AG08395 (cell line): ENCODE results near the gene SPATC1L.

ENCODE experiments used
- DNase-seq: peaks from one replicate; pipeline ENCODE4 v3.0.0; 2012; ENCODE audit warnings: mixed read lengths, low spot score

Gene SPATC1L

DNA sequence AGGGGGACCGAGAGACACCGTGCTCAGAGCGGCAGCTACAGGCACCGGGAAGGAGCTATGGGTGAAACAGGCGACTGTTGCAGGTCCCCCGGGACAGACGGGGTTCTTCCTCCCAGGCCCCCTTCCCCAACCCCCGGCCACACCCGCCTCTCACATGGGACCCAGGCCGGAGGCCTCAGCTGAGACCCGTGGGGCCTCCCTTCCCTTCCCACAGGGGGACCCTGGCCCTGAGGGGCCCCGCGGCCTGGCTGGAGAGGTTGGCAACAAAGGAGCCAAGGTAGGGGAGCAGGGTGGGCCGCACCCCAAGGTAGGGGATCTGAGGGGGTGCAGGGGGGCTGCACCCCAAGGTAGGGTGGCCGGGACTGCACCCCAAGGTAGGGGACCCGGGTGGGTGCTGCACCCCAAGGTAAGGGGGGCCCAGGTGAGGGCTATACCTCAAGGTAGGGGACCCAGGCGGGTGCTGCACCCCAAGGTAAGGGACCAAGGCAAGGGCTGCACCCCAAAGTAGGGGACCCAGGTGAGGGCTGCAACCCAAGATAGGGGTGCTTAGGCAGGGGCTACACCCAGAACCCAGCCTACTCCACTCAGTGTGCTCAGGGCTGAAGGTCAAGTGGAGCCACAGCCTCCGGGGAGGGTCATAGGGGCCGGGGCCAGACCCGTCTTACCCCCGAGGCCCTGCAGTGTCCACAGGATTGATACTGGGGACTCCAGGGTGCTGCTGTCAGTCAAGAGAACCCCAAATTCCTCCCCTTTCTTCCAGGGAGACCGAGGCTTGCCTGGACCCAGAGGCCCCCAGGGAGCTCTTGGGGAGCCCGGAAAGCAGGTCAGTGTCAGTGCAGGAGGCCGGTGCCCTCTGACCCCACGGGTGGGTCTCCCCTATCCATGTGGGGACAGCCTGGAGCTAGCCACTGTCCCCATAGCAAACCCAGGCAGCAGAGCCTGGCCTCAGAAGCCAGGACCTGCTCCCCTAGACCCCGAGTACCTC is 63.7 kb downstream of the SPATC1L start:
- DNase-seq: no peak

DNA sequence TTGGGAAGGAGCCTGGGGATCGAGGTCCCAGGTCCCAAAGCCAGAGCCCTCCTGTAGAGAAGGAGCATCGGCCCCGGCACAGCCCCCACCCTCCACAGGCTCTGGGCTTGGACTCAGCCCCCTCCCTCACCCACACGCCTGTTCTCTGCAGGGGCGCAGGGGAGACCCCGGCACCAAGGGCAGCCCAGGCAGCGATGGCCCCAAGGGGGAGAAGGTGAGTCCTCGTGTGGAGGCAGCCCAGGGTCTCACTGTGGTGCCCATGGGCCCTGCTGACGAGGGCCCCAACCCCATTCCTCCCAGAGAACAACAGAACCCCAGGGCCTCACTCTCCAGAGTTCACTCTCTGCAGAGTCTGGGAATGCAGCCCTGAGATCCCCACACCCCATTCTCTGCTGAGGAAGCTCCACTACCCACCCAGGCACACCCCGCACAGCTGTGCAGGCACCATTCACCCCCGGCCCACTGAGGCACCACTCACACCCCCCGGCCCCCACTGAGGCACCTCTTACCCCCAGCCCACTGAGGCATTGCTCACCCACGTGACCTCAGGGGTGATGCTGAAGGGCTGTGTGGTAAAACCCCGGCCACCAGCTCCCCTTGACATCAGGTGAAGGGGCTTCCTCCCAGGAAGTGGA is 64.5 kb downstream of the SPATC1L start:
- no peak for DNase-seq

DNA sequence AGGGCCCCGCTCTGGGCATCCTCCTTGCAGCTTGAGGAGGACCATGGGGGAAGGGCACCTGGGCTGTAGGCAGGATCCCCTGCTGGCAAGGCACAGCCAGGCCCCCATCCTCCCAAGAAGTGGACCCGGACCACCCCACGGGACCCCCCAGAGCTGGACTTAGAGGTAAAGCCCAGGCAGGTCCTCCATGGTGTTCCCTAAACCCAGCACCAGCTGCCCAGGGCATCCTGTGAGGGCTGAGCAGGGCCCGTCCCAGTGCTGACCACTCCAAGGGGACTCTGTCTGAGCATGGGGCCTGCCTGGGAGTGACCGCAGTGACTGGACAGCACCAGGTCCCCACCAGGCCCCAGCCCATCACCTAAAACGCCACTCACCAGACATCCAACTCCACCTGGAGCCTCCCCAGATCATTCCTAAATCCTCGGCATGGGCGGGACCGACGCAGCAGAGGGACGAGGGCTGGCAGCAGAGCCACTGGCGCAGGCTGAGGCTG is 65.1 kb downstream of the SPATC1L start:
- DNase-seq: no peak

DNA sequence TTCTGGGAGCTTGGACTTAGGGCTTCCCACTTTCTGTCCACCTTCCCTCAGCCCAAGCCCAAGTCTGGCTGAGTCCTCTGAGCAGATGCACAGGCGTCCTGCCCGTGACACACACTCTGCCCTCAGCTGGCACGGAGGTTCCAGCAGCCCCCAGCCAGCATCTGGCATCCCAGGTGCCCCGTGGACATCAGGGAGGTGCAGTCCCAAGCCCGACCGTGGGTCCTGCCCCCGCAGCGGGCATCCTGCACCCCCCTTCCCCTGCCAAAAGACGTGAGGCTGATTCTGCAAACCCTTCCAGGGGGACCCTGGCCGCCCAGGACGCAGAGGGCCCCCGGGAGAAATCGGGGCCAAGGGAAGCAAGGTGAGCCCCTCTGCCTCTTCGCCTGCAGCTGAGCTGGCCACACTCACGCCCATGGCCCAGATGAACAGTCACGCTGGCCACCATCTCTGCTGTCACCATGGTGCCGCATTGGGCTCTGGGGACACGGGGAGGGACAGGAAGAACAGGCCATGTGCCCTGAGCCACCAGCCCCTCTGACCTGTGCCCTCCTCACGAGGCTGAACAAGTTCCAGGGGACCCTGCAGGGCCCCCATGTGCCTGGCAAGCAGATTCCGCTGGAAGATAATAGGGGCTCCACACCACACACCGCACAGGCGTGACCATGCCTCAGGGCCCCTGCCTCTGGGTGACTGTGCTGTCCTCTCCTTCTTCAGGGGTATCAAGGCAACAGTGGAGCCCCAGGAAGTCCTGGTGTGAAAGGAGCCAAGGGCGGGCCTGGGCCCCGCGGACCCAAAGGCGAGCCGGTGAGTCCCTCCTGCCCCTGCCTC is 65.7 kb downstream of the SPATC1L start:
- no peak for DNase-seq

DNA sequence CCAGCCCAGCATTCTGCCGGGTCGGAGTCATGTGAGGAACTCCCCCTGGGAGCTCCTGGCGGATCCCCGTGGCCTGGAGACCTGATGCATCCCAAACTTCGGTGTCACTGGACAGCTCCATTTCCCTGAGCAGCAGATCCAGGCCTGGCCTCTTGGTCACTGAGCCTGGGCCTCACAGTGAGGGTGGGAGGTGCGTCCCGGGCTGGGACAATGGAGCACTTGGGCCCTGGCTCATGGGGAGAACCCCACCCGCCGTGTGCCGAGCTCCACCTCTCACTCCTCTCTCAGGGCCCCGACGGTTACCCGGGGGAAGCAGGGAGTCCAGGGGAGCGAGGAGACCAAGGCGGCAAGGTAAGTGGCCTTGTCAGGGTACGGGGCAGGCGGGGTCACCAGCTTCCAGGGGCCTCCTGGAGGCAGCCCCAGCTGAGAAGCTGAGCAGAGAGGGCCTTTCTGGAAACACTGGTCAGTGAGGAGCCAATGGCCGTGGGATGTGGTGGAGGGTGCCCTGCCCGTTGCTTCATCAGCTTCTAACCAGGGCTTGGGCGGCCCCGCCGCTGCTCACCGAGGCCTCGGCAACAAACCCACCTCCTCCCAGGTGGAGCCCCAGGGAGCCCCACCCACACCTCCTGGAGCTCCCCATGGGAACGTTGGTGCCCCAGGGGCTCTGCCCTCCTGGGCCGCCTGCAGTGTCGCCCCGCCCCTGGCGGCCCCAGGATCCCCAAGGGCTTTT is 66.5 kb downstream of the SPATC1L start:
- no peak for DNase-seq

DNA sequence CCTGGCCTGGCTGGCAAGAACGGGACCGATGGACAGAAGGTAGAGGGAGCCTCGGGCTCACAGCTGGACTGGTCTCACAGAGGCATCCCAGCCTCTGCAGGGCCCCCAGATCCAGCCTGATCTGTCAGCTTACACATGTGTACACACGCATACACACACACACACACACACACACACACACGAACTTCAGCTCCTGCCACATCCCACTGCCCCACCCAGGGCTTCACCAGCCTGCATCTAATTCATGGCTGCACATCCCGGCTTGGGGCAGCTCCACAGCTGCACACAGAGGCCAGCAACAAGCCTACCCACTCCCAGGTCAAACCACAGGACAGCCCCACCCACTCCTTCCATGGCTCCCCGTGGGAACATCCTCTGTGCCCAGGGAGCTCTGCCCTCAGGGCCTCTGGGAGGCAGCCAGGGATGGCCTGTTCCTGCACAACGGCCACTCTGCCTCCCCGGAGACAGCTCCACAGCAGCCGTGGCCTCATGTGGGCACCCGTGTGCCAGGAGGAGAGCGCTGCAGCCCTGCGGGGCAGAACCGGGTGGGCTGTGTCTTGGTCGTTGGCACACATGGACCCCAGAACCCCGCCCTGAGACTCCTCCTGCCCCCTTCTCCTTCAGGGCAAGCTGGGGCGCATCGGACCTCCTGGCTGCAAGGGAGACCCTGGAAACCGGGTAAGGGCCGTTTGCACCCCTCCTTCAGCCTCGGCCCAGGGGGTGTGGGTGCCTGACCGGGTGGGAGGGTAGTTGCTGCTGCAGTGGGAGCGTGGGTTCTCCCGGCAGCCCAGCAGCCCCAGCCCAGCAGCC is 67.3 kb downstream of the SPATC1L start:
- DNase-seq: peak; percentile 48

DNA sequence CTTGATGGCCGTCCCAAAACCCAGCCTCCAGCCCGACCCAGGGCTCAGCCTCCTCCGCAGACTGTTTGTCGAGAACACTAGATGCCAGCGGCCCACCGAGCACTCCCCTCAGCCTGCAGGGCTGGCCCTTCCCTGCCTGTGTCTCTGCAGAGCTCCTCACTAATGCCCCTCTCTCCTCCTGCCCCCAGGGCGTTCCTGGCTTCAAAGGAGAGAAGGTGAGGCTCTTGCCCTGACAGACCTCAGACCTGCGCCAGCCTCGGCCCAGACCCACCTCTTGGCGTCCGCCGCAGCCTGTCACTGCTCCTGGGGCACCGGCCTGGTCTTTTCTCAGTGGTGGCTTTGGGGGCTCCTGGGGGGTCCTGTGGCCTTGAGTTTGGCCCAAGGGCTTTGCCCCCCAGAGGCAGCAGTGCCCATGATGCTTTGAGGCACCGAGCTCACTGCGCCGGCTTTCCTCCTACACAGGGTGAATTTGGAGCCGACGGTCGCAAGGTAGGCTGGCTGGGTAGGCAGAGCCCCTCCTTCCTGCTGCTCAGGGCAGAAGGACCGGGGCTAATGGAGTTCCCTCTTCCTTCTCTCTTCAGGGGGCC is 68.0 kb downstream of the SPATC1L start:
- no peak for DNase-seq

DNA sequence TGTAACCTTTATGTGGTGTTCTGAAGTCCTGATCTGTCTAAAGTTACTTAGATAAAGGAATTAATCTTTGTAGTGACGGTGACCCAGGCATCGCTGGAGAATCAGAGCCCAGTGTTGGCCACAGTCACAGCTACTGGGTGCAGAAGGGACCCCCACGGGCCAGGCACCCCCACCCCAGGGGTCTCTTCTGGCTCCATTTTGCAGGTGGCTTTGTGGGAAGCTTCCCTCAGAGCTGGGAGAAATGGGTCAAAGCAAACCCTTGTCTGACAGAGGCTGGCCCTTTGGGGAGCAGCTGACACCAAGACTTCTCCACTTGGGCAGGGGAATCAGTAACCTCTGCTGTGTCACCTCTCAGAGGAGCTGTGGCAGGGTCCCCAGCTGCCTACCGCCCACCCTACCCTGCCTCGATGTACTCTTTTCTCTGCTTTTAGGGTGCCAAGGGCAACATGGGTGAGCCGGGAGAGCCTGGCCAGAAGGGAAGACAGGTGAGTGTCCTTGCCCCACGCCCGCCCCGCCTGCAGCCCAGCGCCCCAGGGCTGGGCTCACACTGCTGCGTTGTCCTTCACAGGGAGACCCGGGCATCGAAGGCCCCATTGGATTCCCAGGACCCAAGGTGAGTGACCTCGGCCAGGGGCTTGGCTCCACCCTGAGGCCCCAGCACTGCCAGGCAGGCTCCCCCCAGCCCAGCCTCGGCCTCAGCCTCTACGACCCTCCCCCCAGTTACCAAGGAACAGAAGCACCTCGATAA is 68.6 kb downstream of the SPATC1L start:
- no peak for DNase-seq

DNA sequence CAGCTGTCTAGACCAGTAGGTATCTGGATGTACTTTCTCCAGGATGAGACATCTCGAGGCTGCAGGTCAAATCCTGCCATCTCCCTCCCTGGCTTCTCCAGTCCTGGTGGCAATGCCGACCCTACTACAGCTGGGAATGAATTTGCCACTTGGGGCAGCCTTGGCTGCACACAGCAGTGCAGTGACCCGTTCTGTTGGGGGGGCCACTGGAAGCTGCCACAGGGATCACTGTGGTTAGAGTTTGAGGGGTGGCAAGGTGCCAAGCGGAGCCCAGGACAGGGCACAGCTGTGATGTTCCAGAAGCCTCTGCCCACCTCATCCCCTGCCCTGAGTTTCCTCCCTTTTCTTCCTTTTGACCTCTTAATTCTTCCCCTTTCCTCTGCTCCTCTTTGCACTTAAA is 69.3 kb downstream of the SPATC1L start:
- DNase-seq: no peak

DNA sequence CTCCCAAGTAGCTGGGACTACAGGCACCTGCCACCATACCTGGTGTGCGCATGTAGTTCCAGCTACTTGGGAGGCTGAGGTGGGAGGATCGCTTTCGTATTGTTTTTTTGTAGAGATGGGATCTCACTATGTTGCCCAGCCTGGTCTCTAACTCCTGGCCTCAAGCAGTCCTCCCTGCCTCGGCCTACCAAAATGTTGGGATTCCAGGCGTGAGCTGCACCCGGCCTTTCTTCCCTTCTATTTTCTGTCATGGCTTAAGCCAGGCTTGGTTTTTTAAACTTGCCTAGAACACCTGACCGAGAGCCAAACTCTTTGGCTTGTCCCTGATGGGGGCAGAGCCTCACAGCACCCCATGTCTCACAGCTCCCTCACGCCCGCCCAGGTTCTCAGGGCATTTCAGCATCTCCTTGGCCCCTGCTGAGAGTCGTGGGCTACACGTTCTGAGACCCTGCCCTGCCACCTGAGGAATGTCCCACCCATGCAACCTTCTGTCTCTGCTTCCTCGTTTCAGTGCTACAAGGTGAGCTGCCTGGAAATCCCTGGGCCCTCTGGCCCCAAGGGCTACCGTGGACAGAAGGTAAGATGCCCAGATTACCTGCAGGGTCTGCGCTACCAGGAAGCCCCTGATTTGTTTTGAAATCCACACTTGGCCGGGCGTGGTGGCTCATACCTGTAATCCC is 70.6 kb downstream of the SPATC1L start:
- DNase-seq: no peak

DNA sequence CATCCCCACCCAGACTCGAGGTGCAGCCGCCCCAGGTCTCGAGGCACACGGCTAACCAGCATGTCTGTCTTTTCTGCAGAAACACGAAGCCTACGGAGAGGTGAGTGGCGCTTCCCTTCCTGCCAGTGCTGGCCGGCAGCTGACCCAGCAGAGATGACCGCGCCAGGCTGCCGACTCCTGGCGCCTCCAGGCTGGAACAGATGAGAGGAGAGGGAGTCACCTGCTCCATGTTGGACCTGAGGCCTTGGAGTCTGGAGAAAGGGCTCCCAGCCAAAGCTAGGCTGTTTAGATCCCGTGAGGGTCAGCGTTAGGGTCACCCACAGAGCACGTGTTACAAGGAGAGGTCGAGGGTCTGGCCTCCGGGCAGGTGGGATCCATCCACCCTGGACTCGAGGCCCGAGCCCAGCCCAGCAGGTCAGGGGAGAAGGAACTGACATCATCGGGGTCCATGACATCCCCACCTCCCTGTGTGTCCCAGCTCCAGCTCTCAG is 71.5 kb downstream of the SPATC1L start:
- no peak for DNase-seq

DNA sequence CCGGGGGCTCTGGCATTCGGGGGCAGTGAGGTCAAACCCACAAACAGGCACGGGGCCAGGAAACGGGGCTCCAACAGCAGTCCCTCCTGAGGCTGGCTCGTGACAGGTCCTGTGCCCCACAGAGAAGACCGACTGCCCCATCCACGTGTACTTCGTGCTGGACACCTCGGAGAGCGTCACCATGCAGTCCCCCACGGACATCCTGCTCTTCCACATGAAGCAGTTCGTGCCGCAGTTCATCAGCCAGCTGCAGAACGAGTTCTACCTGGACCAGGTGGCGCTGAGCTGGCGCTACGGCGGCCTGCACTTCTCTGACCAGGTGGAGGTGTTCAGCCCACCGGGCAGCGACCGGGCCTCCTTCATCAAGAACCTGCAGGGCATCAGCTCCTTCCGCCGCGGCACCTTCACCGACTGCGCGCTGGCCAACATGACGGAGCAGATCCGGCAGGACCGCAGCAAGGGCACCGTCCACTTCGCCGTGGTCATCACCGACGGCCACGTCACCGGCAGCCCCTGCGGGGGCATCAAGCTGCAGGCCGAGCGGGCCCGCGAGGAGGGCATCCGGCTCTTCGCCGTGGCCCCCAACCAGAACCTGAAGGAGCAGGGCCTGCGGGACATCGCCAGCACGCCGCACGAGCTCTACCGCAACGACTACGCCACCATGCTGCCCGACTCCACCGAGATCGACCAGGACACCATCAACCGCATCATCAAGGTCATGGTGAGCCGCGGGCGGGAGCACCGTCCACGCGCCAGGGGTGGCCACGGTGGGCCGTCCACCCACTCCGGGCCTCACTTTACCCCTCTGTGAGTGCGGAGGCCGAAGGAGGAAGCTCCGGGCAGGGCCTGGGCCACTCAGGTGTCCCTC is 72.2 kb downstream of the SPATC1L start:
- no peak for DNase-seq

DNA sequence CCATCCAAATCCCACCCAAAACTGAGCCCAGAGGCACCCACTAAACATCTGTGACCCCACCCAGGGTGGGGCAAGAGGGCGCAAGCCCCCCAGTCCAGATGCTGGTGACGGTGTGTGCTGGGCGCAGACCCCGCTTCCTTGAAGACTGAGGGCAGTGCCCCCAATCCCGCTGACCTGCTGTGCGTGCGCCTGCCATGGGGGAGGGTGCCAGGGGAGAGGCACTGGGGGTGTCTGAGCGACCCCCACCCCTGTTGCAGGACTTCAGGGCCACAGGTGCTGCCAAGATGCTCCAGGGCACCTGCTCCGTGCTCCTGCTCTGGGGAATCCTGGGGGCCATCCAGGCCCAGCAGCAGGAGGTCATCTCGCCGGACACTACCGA is 73.1 kb downstream of the SPATC1L start:
- no peak for DNase-seq
